Panc1 (cell line): ENCODE measurements around the gene PRKCA. TPM values are rescaled to one million over a fixed set of nuclear protein-coding genes. Genes with fewer than 3 reads are reported as not detected.

Experiments used
- ATAC-seq: fragments of 200-7000 bp; cut with Tn5 transposase; 2 replicates; pipeline ENCODE4 v1.9.1; 2020; ENCODE audit warnings: mild to moderate bottlenecking, moderate library complexity
- BruUV-seq: library from RNA; stranded (reverse); fragments of 400-500 nt; replicated peaks from 2 replicates; lab custom pipeline; 2021; lab: Mats Ljungman, UMichigan
- CTCF ChIA-PET: fragments of 300-600 bp; sonication (Branson Sonifier 250); formaldehyde crosslinking; loops from one replicate; lab custom pipeline; 2022; ENCODE audit warnings: antibody characterized with exemption; lab: Charles Lee
- POLR2A ChIA-PET: fragments of 300-600 bp; sonication (Branson Sonifier 250); formaldehyde crosslinking; loops from one replicate; lab custom pipeline; 2022; ENCODE audit warnings: antibody characterized with exemption; lab: Charles Lee
- DNase-seq: peaks from one replicate; pipeline ENCODE4 v3.0.0-alpha.2; 2010; ENCODE audit warnings: low read depth, low spot score
- H3K27ac ChIP-seq: 2 replicates; pipeline ENCODE4 v1.5.1; 2011; ENCODE audit warnings: mild to moderate bottlenecking, low read length, inconsistent platforms
- H3K27me3 ChIP-seq: fragments of 200-500 bp; sonication (Bioruptor generic); 2 replicates; pipeline ENCODE4 v1.6.0; 2014; ENCODE audit warnings: low read length, inconsistent platforms; ENCODE audit not compliant: control insufficient read depth, insufficient read depth
- H3K36me3 ChIP-seq: fragments of 200-500 bp; sonication (Bioruptor generic); 2 replicates; pipeline ENCODE4 v1.5.1; 2014; ENCODE audit warnings: inconsistent platforms, mild to moderate bottlenecking, low read length, moderate library complexity; ENCODE audit not compliant: control insufficient read depth, insufficient read depth
- H3K4me1 ChIP-seq: 2 replicates; pipeline ENCODE4 v1.5.1; 2011; ENCODE audit warnings: inconsistent platforms, mild to moderate bottlenecking, low read length, moderate library complexity; ENCODE audit not compliant: control insufficient read depth, insufficient read depth
- H3K4me3 ChIP-seq, 2 experiments: 2 replicates each; pipeline ENCODE4 v1.5.1; 2011 to 2012; ENCODE audit warnings: low read depth in 2 of 2, low read length in 2 of 2, mild to moderate bottlenecking in 2 of 2, inconsistent platforms in 1 of 2, moderate library complexity in 1 of 2
- H3K9me3 ChIP-seq: fragments of 200-500 bp; sonication (Bioruptor generic); 2 replicates; pipeline ENCODE4 v1.5.1; 2014; ENCODE audit warnings: low read depth, mild to moderate bottlenecking, inconsistent platforms, low read length, moderate library complexity; ENCODE audit not compliant: control insufficient read depth, insufficient read depth
- POLR2AphosphoS5 ChIP-seq: IDR thresholded peaks from 2 replicates; pipeline ENCODE4 v1.6.1; 2012; ENCODE audit warnings: mild to moderate bottlenecking, low read depth, low read length, moderate library complexity
- SIN3A ChIP-seq: IDR thresholded peaks from 2 replicates; pipeline ENCODE4 v1.6.1; 2012; ENCODE audit warnings: low read depth, mild to moderate bottlenecking, low read length, moderate library complexity, borderline replicate concordance; ENCODE audit not compliant: insufficient read depth
- TCF7L2 ChIP-seq: IDR thresholded peaks from 2 replicates; pipeline ENCODE4 v1.6.1; 2011; ENCODE audit warnings: mild to moderate bottlenecking, low read depth, low read length, inconsistent platforms
- in situ Hi-C: cut with HindIII; loops from 2 replicates; pipeline ENCODE4 v1.10.0; 2016; ENCODE audit warnings: low sequenced_read_pairs, low pct_unique_long_range_greater_than_20kb
- intact Hi-C: fragments of 100-400 bp; cut with micrococcal nuclease; formaldehyde crosslinking; loops from one replicate; pipeline ENCODE4 v1.10.0; 2022; ENCODE audit not compliant: unreplicated experiment
- total RNA-seq: library from RNA; stranded (reverse); gene quantifications from one replicate; pipeline ENCODE4 v1.2.1, GENCODE V29; 2021; ENCODE audit not compliant: unreplicated experiment
- TF ChIP-seq, protein P1 (sequence below), 2 experiments: IDR thresholded peaks; 2 replicates each; pipeline ENCODE4 v1.6.1; 2011 to 2012; ENCODE audit warnings: low read depth in 2 of 2, control low read depth in 1 of 2, low read length in 1 of 2, mild to moderate bottlenecking in 1 of 2, moderate library complexity in 1 of 2; ENCODE audit not compliant: insufficient read depth in 1 of 2
- TF ChIP-seq, protein P2 (sequence below): fragments of 450-650 bp; IDR thresholded peaks from 2 replicates; pipeline ENCODE4 v1.5.1; 2017; ENCODE audit warnings: mild to moderate bottlenecking

The PRKCA gene
- total RNA-seq, 1 experiment from 2014 or later = 53.0 TPM

DNA sequence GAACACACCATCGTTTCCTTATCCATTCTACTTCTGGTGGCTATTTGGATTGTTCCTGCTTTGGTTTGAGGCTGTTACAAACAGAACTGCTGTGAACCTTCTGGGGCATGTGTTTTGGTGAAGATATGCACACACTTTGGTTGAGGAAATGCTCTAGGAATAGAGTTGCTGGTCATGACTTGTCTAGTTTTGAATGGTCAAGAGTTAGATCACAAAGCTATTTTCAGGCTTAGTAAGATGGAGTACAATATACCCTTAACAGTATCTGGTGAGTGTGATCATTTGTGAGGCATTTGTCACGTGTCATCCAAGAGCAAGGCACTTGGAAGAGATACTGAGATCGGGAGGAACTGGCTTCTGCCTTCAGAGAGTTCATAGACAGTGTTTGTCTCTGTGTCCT is 485.5 kb downstream of the PRKCA start:
- no peaks in the 10 kb centered on the region; the same call in none of the 2 replicates for H3K36me3 ChIP-seq
- in situ Hi-C loops = no loop called here
- CTCF ChIA-PET = no interaction called here

DNA sequence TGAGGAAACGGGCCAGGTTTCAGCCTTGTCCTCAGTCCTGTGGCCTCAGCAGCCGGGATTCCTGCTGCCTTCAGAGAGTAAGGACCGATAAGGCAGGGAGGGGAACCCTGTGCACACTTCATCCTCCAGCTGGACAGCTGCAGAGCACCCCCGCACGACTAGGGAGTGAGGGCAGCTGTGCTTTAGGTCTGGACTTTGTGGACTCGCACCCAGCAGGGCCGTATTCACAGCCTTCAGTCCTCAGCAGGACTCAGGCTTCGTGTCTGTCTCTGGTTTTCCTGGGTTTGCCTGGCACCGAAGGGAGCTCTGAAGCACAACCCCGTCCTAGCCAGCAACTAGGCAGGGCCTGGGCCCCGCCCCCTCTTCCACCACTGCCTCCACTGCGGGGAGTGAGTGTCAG is 486.7 kb downstream of the PRKCA start:
- BruUV-seq = no TSS peak
- in situ Hi-C loops = no loop called here
- ATAC-seq = no peak
- H3K36me3 ChIP-seq = no peaks in the 10 kb centered on the region; the same call in none of the 2 replicates
- no peaks in the 10 kb centered on the region for H3K27me3 ChIP-seq
- no peak for DNase-seq
- intact Hi-C loops = no loop called here
- no peak overlapping the region for H3K27ac ChIP-seq
- H3K9me3 ChIP-seq = no peaks in the 10 kb centered on the region
- POLR2A ChIA-PET = no interaction called here
- no peak overlapping the region for H3K4me3 ChIP-seq
- H3K4me1 ChIP-seq = no peaks in the 10 kb centered on the region
- TF ChIP-seq, protein P1, sequence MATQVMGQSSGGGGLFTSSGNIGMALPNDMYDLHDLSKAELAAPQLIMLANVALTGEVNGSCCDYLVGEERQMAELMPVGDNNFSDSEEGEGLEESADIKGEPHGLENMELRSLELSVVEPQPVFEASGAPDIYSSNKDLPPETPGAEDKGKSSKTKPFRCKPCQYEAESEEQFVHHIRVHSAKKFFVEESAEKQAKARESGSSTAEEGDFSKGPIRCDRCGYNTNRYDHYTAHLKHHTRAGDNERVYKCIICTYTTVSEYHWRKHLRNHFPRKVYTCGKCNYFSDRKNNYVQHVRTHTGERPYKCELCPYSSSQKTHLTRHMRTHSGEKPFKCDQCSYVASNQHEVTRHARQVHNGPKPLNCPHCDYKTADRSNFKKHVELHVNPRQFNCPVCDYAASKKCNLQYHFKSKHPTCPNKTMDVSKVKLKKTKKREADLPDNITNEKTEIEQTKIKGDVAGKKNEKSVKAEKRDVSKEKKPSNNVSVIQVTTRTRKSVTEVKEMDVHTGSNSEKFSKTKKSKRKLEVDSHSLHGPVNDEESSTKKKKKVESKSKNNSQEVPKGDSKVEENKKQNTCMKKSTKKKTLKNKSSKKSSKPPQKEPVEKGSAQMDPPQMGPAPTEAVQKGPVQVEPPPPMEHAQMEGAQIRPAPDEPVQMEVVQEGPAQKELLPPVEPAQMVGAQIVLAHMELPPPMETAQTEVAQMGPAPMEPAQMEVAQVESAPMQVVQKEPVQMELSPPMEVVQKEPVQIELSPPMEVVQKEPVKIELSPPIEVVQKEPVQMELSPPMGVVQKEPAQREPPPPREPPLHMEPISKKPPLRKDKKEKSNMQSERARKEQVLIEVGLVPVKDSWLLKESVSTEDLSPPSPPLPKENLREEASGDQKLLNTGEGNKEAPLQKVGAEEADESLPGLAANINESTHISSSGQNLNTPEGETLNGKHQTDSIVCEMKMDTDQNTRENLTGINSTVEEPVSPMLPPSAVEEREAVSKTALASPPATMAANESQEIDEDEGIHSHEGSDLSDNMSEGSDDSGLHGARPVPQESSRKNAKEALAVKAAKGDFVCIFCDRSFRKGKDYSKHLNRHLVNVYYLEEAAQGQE (IDR thresholded peaks at IDR 0.05; ENCODE audit: insufficient read depth in 1 of 2, low read depth in 2 of 2, low read length in 1 of 2) = no peak
- CTCF ChIA-PET = no interaction called here

More for the DNA sequence above, 485.5 kb downstream of the PRKCA start:
- intact Hi-C loops = no loop called here
- POLR2A ChIA-PET = no interaction called here
- no peak for TF ChIP-seq POLR2AphosphoS5
- TF ChIP-seq SIN3A = no peak
- TF ChIP-seq, protein P2, sequence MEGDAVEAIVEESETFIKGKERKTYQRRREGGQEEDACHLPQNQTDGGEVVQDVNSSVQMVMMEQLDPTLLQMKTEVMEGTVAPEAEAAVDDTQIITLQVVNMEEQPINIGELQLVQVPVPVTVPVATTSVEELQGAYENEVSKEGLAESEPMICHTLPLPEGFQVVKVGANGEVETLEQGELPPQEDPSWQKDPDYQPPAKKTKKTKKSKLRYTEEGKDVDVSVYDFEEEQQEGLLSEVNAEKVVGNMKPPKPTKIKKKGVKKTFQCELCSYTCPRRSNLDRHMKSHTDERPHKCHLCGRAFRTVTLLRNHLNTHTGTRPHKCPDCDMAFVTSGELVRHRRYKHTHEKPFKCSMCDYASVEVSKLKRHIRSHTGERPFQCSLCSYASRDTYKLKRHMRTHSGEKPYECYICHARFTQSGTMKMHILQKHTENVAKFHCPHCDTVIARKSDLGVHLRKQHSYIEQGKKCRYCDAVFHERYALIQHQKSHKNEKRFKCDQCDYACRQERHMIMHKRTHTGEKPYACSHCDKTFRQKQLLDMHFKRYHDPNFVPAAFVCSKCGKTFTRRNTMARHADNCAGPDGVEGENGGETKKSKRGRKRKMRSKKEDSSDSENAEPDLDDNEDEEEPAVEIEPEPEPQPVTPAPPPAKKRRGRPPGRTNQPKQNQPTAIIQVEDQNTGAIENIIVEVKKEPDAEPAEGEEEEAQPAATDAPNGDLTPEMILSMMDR = no peak
- TF ChIP-seq, protein P1 (IDR thresholded peaks at IDR 0.05; ENCODE audit: insufficient read depth in 1 of 2, low read depth in 2 of 2, low read length in 1 of 2) = no peak
- no peak for TF ChIP-seq TCF7L2
- H3K27ac ChIP-seq = no peak overlapping the region
- H3K27me3 ChIP-seq = no peaks in the 10 kb centered on the region
- BruUV-seq = no TSS peak
- H3K4me3 ChIP-seq = no peak overlapping the region
- H3K9me3 ChIP-seq = no peaks in the 10 kb centered on the region
- ATAC-seq (no peak), DNase-seq (no peak)
- no peaks in the 10 kb centered on the region for H3K4me1 ChIP-seq
